Spleen (tissue), 11 donors: ENCODE measurements around the gene NRG3. TPM values are rescaled to one million over a fixed set of nuclear protein-coding genes. Genes with fewer than 3 reads are reported as not detected.

Experiments used
- DNase-seq: peaks from one replicate; pipeline ENCODE4 v3.0.0-alpha.2; 2020
- H3K27ac ChIP-seq, 8 donors: fragments of 200-600 bp; sonication (generic) in 7 of 8; 1 replicate in 4 of 8; 2 replicates in 4 of 8; pipeline versions ENCODE4 v1.5.0 to v1.8.0; 2016 to 2021; ENCODE audit warnings: inconsistent platforms in 4 of 8, mild to moderate bottlenecking in 4 of 8, moderate library complexity in 1 of 8
- H3K27me3 ChIP-seq, 7 donors: fragments of 200-600 bp; sonication (generic) in 6 of 7; replicated peaks in 1 of 7; 1 replicate in 4 of 7; 2 replicates in 3 of 7; pipeline versions ENCODE4 v1.5.0 to v1.8.0; 2016 to 2021; ENCODE audit warnings: inconsistent platforms in 3 of 7, mild to moderate bottlenecking in 1 of 7
- H3K36me3 ChIP-seq, 6 donors: fragments of 200-600 bp; sonication (generic) in 5 of 6; 1 replicate in 4 of 6; 2 replicates in 2 of 6; pipeline versions ENCODE4 v1.5.0 to v1.8.0; 2016 to 2021; ENCODE audit warnings: inconsistent platforms in 2 of 6
- H3K4me1 ChIP-seq, 6 donors: fragments of 200-600 bp; sonication (generic) in 5 of 6; 1 replicate in 3 of 6; 2 replicates in 3 of 6; pipeline versions ENCODE4 v1.5.0 to v1.8.0; 2016 to 2021; ENCODE audit warnings: inconsistent platforms in 3 of 6
- H3K4me3 ChIP-seq, 8 donors: fragments of 200-600 bp; sonication (generic) in 7 of 8; 1 replicate in 4 of 8; 2 replicates in 4 of 8; pipeline versions ENCODE4 v1.5.0 to v1.8.0; 2016 to 2021; ENCODE audit warnings: inconsistent platforms in 4 of 8, mild to moderate bottlenecking in 4 of 8, moderate library complexity in 2 of 8
- H3K9me3 ChIP-seq, 8 donors: fragments of 200-600 bp; sonication (generic) in 7 of 8; 1 replicate in 4 of 8; 2 replicates in 4 of 8; pipeline versions ENCODE4 v1.5.0 to v1.8.0; 2016 to 2021; ENCODE audit warnings: inconsistent platforms in 4 of 8
- CTCF ChIP-seq, 11 experiments: fragments of 200-600 bp in 7 of 11; fragments of 450-650 bp in 4 of 11; sonication (generic) in 4 of 11; IDR thresholded peaks in 8 of 11; conservative IDR thresholded peaks in 3 of 11; 1 replicate in 7 of 11; 2 replicates in 4 of 11; pipeline versions ENCODE4 v1.4.0 to v1.8.0; 2016 to 2021; ENCODE audit warnings: antibody characterized with exemption in 11 of 11, inconsistent platforms in 4 of 11, mild to moderate bottlenecking in 1 of 11
- POLR2A ChIP-seq, 3 donors: fragments of 450-650 bp; IDR thresholded peaks; one replicate each; pipeline ENCODE4 v1.5.1; 2017; ENCODE audit warnings: antibody characterized with exemption in 3 of 3, mild to moderate bottlenecking in 1 of 3
- POLR2AphosphoS5 ChIP-seq, 3 donors: sonication (generic); formaldehyde crosslinking; IDR thresholded peaks; one replicate each; pipeline ENCODE4 v1.5.1; 2017; ENCODE audit warnings: antibody characterized with exemption in 3 of 3
- WGBS, 5 donors: extraction: QIAGEN DNeasy Blood & Tissue Kit in 3 of 5; methylation state at CpG; one replicate each; pipeline versions ENCODE4 v1.1.5 to v1.1.7; 2013 to 2018; 5-methylcytosine and 5-hydroxymethylcytosine counted together
- intact Hi-C: fragments of 100-400 bp; cut with DNase I; formaldehyde crosslinking; loops from one replicate; pipeline ENCODE4 v1.15.0; 2023; ENCODE audit warnings: low total_unique reads
- polyA plus RNA-seq, 3 donors: library from polyadenylated mRNA; stranded (reverse); fragments of 200-250 nt; gene quantifications; one replicate each; pipeline ENCODE4 v1.2.1, GENCODE V29; 2013
- total RNA-seq, 7 donors: library from RNA; depleted of rRNA in 3 of 7; stranded (reverse); fragments of >200 nt in 3 of 7; fragmentation: NEBNext Ultra II Directional in 4 of 7; extraction: Animal tissue kit (Norgen Biotek cat#: 25700) in 4 of 7; gene quantifications; one replicate each; pipeline versions ENCODE4 v1.1.0 to v1.2.1, GENCODE V29; 2016 to 2021
- donor health status: healthy with polysubstance abuse.
- donor health status: DM: no; HTN: no; CAD: no; lungs with moderate emphysema.
- donor health status: DM: no; HTN: no; CAD: no.
- donor health status: Bipolar disorder and iron deficiency.
- donor health status: healthy.
- donor health status: DM: no; HTN: no; CAD: no.
- donor health status: DM: yes; HTN: yes; CAD: no.

Gene NRG3
- total and polyA plus RNA-seq, 10 donors, result 0.10 to 0.22 (median 0.21) TPM; not detected in 7

GRCh38 chr10:82925547-82925946 is 1050.6 kb downstream of the NRG3 start:
- 71 to 84% (median 76%) methylated on average over 3 of the region's 3 CpGs for WGBS, 5 donors
- no peaks in the 10 kb centered on the region for H3K4me1 ChIP-seq
- intact Hi-C loops, result no loop called here

GRCh38 chr10:82932451-82932850 is 1057.5 kb downstream of the NRG3 start:
- no peak overlapping the region for H3K4me3 ChIP-seq
- DNase-seq, result no peak
- H3K27me3 ChIP-seq, result no peaks in the 10 kb centered on the region
- H3K27ac ChIP-seq, result no peak overlapping the region
- no peaks in the 10 kb centered on the region for H3K36me3 ChIP-seq
- no peaks in the 10 kb centered on the region for H3K4me1 ChIP-seq
- H3K9me3 ChIP-seq, result no peaks in the 10 kb centered on the region
- intact Hi-C loops, result no loop called here
- 35 to 66% (median 60%) methylated on average over 3 of the region's 3 CpGs for WGBS, 5 donors
- TF ChIP-seq POLR2AphosphoS5 (IDR thresholded peaks at IDR 0.05), result no peak
- TF ChIP-seq POLR2A (IDR thresholded peaks at IDR 0.05), result no peak
- TF ChIP-seq CTCF (IDR thresholded peaks at IDR 0.05 in 8 of 11, conservative IDR thresholded peaks at IDR 0.05 in 3 of 11), result no peak

More at GRCh38 chr10:82925547-82925946, 1050.6 kb downstream of the NRG3 start:
- H3K4me3 ChIP-seq, result no peak overlapping the region
- no peak overlapping the region for H3K27ac ChIP-seq
- TF ChIP-seq POLR2A (IDR thresholded peaks at IDR 0.05), result no peak
- TF ChIP-seq POLR2AphosphoS5 (IDR thresholded peaks at IDR 0.05), result no peak
- no peak for TF ChIP-seq CTCF (IDR thresholded peaks at IDR 0.05 in 8 of 11, conservative IDR thresholded peaks at IDR 0.05 in 3 of 11)
- H3K36me3 ChIP-seq, result no peaks in the 10 kb centered on the region
- no peaks in the 10 kb centered on the region for H3K27me3 ChIP-seq
- H3K9me3 ChIP-seq, result peaks cover 0 to under 1% (median 0%) of the 10 kb centered on the region in 8 donors
- no peak for DNase-seq

GRCh38 chr10:82934429-82934828 is 1059.4 kb downstream of the NRG3 start:
- no peak for DNase-seq
- intact Hi-C loops, result no loop called here
- Histone ChIP-seq H3K27me3 (no peaks in the 10 kb centered on the region), H3K4me3 (no peak overlapping the region), H3K4me1 (no peaks in the 10 kb centered on the region), H3K9me3 (no peaks in the 10 kb centered on the region), H3K36me3 (no peaks in the 10 kb centered on the region), H3K27ac (no peak overlapping the region)
- 46 to 65% (median 56%) methylated on average over 2 of the region's 2 CpGs for WGBS, 5 donors
- TF ChIP-seq POLR2AphosphoS5 (IDR thresholded peaks at IDR 0.05) (no peak), POLR2A (IDR thresholded peaks at IDR 0.05) (no peak), CTCF (IDR thresholded peaks at IDR 0.05 in 8 of 11, conservative IDR thresholded peaks at IDR 0.05 in 3 of 11) (no peak)

GRCh38 chr10:82934947-82935346 is 1060.0 kb downstream of the NRG3 start:
- Histone ChIP-seq H3K9me3 (no peaks in the 10 kb centered on the region), H3K4me3 (no peak overlapping the region), H3K27ac (no peak overlapping the region), H3K36me3 (no peaks in the 10 kb centered on the region), H3K27me3 (no peaks in the 10 kb centered on the region), H3K4me1 (no peaks in the 10 kb centered on the region)
- no peak for DNase-seq
- TF ChIP-seq POLR2AphosphoS5 (IDR thresholded peaks at IDR 0.05) (no peak), POLR2A (IDR thresholded peaks at IDR 0.05) (no peak), CTCF (IDR thresholded peaks at IDR 0.05 in 8 of 11, conservative IDR thresholded peaks at IDR 0.05 in 3 of 11) (no peak)
- intact Hi-C loops, result no loop called here
- whole genome bisulfite sequencing, 5 donors, result 82 to 88% (median 84%) methylated on average over 2 of the region's 2 CpGs
